AG04449 (cell line): ENCODE results near the gene MTOR.
"Not testable (repeated sequence)": the region's sequence is repeated elsewhere in the genome, so short reads cannot be mapped to it uniquely, and the experiment has no call there.

Experiments
- CTCF ChIA-PET: fragments of 350-600 bp; formaldehyde crosslinking; extraction: SDS; loops from one replicate; lab custom pipeline; 2021; ENCODE audit warnings: antibody characterized with exemption; lab: Yijun Ruan, JAX
- POLR2A ChIA-PET: fragments of 400-600, 350-600 bp; formaldehyde crosslinking; extraction: SDS; loops from one replicate; lab custom pipeline; 2020; ENCODE audit warnings: antibody characterized with exemption, inconsistent platforms; lab: Yijun Ruan, JAX
- DNase-seq: peaks from one replicate; pipeline ENCODE4 v3.0.0-alpha.2; 2010; ENCODE audit warnings: low read depth, low spot score
- H3K4me3 ChIP-seq: 2 replicates; pipeline ENCODE4 v1.5.1; 2011; ENCODE audit warnings: low read depth, mild to moderate bottlenecking, control low read depth, low read length
- TF ChIP-seq, protein P1 (sequence below): IDR thresholded peaks from one replicate; pipeline ENCODE4 v1.5.1; 2011; ENCODE audit warnings: mild to moderate bottlenecking, moderate library complexity, low read length, control low read depth, inconsistent platforms; ENCODE audit not compliant: insufficient read depth; ENCODE audit errors: missing control alignments

MTOR gene

DNA sequence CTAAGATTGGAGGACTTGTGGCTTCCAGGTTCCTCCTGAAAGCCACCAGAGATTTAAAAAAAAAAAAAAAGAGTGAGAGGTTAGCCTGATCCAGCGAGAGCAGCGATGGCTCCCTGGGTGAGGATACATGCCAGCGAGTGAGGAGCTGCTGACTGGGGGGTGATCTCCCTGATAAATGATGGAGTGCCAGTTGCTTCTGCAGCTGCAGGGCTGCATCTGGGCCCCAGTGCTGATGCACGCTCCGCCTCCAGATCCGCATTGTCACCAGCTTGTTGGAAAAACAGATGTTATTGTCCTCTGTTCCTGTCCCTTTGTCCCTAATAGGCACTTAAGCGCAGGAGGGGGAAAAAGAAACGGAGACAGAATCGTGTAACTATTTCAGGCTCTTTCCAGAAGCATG lies 39.2 kb upstream of the MTOR start:
- TF ChIP-seq, protein P1, sequence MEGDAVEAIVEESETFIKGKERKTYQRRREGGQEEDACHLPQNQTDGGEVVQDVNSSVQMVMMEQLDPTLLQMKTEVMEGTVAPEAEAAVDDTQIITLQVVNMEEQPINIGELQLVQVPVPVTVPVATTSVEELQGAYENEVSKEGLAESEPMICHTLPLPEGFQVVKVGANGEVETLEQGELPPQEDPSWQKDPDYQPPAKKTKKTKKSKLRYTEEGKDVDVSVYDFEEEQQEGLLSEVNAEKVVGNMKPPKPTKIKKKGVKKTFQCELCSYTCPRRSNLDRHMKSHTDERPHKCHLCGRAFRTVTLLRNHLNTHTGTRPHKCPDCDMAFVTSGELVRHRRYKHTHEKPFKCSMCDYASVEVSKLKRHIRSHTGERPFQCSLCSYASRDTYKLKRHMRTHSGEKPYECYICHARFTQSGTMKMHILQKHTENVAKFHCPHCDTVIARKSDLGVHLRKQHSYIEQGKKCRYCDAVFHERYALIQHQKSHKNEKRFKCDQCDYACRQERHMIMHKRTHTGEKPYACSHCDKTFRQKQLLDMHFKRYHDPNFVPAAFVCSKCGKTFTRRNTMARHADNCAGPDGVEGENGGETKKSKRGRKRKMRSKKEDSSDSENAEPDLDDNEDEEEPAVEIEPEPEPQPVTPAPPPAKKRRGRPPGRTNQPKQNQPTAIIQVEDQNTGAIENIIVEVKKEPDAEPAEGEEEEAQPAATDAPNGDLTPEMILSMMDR: no peak
- DNase-seq: no peak
- POLR2A ChIA-PET: interaction anchor here (0.6 kb wide), 1 partner anchor 63 kb away, joined by 3 read pairs; no protein-coding TSS in a partner anchor
- H3K4me3 ChIP-seq: no peak overlapping the region
- CTCF ChIA-PET: interaction anchor here (0.8 kb wide), 1 partner anchor 19 kb away, joined by 4 read pairs; no protein-coding TSS in a partner anchor

DNA sequence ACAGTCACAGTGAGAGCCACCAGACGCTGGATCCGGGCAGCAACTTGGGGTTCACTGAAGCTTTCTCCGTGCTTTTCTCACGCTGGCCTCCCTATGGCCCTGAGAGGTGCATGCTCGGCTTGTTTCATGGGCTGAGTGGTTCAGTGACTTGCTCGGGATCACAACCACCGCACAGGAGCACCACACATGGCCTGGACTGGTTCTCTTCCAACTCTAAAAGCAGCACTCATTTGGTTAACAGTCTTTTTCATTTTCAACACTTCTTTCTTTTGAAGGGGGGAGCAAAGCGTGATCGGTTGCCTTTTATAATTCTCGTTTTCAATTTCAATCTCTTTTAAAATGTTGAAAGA lies 36.8 kb upstream of the MTOR start:
- POLR2A ChIA-PET: no interaction called here
- no peak overlapping the region for H3K4me3 ChIP-seq
- TF ChIP-seq, protein P1: no peak
- CTCF ChIA-PET: interaction anchor here (1.4 kb wide), 1 partner anchor 262 kb away, joined by 3 read pairs; no protein-coding TSS in a partner anchor
- DNase-seq: no peak

DNA sequence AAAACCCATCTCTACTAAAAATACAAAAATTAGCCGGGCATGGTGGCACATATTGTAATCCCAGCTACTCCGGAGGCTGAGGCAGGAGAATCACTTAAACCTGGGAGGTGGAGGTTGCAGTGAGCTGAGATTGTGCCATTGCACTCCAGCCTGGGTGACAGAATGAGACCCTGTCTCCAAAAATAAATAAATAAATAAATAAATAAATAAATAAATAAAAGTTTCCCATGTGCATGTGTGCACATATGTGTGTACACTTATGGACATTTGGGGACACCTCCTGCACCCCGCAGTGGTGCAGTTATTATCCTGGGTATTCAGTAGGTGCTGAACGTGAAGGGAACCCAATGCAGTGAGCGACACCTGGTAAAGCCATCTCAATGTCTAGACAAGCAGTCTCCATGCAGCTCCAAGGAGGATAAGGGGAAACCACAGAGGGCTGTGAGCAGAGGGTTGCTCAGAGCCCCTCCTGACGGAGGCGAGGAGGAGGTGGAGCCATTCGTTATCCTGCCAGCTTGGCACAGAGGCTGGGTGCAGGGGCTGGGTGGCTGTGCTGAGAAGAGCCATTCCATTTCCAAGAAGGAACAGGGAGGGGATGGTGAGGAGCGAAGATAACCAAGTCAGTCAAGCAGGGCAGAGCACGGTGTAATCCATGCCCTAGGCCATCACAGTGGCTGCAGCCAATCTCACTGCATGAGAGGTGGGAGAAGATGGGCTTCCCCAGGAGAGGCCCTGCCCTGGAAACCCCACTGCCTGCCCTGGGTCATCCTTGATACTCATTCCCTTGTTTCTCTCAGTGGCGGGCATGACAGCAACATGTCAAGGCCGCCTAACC lies 36.3 kb upstream of the MTOR start:
- ChIA-PET POLR2A (no interaction called here), CTCF (interaction anchor here (1.4 kb wide), 1 partner anchor 261 kb away, joined by 3 read pairs; no protein-coding TSS in a partner anchor)
- H3K4me3 ChIP-seq: no peak overlapping the region
- TF ChIP-seq, protein P1: no peak
- DNase-seq: no peak

DNA sequence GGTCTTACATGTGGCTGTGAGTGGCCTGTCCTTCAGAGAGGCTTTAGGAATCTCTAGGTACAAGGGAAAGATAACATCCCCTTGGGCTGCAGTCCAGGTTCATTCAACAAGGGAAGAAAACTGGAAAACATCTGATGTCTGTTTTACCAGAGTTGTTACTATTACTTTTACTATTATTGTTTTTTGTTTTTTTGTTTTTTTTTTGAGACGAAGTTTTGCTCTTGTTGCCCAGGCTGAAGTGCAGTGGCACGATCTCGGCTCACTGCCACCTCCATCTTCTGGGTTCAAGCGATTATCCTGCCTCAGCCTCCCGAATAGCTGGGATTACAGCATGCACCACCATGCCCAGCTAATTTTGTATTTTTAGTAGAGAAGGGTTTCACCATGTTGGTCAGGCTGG lies 35.4 kb upstream of the MTOR start:
- H3K4me3 ChIP-seq, CTCF ChIA-PET, POLR2A ChIA-PET, DNase-seq: not testable (repeated sequence)

DNA sequence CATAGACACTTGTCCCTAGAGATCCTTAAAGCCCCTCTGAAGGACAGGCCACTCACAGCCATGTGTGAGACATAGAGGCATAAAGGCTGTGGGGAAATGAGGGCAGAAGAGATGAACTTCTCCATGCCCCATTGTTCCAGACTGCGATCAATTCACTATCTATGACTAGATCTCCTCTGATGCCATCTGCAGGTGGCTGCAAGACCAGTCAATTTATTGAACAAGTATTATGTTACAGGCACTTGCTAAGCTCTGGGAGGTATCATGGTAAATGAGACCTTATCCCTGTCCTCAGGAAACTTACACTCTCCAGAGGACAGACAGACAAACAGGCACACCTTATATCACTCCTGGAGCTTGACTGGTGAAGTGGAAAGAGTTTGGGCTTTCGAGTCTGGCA lies 33.6 kb upstream of the MTOR start:
- TF ChIP-seq, protein P1: no peak
- no peak for DNase-seq
- ChIA-PET POLR2A (interaction anchor here (0.6 kb wide), 1 partner anchor 191 kb away, joined by 3 read pairs; no protein-coding TSS in a partner anchor), CTCF (interaction anchor here (0.7 to 1.3 kb wide), 4 partner anchors 9 to 350 kb away, joined by 3 read pairs; no protein-coding TSS in a partner anchor)
- no peak overlapping the region for H3K4me3 ChIP-seq

DNA sequence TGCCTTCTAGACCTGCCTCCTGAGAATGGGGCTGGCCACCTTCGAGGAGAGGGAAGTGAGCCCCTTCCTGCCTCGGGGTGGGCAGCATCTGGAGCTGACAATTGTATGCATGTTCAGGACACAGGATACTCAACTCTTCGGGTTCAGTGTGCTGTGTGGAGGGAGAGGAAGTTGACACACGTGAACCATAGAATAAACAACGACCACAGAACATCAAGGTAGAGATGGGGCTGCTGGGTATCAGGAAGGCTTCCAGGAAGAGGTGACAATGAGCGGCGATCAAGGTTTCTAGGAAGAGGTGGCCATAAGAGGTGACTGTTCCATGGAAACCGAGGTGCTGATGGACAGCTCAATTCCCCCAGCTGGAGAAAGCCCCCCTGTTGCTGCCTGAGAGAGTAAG lies 32.6 kb upstream of the MTOR start:
- ChIA-PET CTCF (interaction anchor here (1.0 kb wide), 1 partner anchor 8 kb away, joined by 3 read pairs; no protein-coding TSS in a partner anchor), POLR2A (no interaction called here)
- TF ChIP-seq, protein P1: no peak
- H3K4me3 ChIP-seq: no peak overlapping the region
- no peak for DNase-seq
